ENCODE measurements around the gene TBRG4.

DNA sequence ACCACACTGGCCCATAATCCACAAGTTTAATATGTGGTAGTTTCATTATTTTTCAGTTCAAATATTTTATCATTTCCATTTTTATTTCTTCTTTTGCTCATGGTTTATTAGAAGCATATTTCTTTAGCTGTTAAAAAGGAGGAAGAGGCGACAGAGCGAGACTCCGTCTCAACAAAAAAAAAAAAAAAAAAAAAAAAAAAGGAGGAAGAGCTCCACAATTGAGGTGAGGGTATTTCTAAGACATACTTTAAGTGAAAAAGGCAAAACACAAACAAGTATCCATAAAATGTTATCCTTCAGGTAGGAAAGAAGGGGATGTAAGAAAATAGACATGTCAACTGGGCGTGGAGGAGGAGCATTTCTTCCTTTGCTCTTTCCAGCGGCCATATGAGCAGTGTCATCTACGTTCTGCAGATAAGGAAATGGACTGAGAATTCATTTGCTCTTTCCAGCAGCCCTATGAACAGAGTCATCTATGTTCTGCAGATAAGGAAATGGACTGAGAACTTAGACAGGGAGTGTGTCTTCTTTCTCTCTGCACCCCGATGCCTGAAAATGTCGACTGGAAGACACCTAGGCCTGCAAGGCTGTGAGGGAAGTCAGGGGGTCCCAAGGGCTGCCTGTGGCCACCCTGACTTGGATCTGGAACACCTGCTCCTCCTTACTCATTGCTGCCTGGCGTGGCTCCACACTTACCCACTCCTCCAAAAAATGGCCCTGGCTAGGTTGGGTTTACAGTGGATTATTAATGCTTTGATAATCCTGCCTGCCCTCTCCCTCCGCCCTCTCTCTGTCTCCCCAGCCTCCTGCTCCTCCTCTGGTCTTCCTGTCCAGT is 27.2 kb upstream of the TBRG4 start:
- TF ChIP-seq, protein P1, sequence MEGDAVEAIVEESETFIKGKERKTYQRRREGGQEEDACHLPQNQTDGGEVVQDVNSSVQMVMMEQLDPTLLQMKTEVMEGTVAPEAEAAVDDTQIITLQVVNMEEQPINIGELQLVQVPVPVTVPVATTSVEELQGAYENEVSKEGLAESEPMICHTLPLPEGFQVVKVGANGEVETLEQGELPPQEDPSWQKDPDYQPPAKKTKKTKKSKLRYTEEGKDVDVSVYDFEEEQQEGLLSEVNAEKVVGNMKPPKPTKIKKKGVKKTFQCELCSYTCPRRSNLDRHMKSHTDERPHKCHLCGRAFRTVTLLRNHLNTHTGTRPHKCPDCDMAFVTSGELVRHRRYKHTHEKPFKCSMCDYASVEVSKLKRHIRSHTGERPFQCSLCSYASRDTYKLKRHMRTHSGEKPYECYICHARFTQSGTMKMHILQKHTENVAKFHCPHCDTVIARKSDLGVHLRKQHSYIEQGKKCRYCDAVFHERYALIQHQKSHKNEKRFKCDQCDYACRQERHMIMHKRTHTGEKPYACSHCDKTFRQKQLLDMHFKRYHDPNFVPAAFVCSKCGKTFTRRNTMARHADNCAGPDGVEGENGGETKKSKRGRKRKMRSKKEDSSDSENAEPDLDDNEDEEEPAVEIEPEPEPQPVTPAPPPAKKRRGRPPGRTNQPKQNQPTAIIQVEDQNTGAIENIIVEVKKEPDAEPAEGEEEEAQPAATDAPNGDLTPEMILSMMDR (conservative IDR thresholded peaks at IDR 0.05; ENCODE audit: low read length): no peak
- no peak for TF ChIP-seq EZH2phosphoT487 (IDR thresholded peaks at IDR 0.05; ENCODE audit: borderline replicate concordance)

All from Loucy (cell line).